ENCODE results near the gene EIF2AK3.

Gene EIF2AK3

GRCh38 chr2:88622307-88622706, 5.0 kb downstream of the EIF2AK3 start (continued):
- TF ChIP-seq CREB5 (CRISPR knock-in tag; IDR thresholded peaks at IDR 0.05; ENCODE audit: low read depth) (no peak), CSDC2 (CRISPR knock-in tag; IDR thresholded peaks at IDR 0.05) (no peak)

- ATAC-seq = no peak
- TF ChIP-seq BACH2 (CRISPR knock-in tag; IDR thresholded peaks at IDR 0.05; ENCODE audit: borderline replicate concordance) (no peak), ZNF8 (CRISPR knock-in tag; IDR thresholded peaks at IDR 0.05) (no peak), CSRNP3 (CRISPR knock-in tag; IDR thresholded peaks at IDR 0.05) (no peak), ESRRG (CRISPR knock-in tag; IDR thresholded peaks at IDR 0.05) (no peak), ARNTL (CRISPR knock-in tag; IDR thresholded peaks at IDR 0.05; ENCODE audit: borderline replicate concordance, low read depth) (no peak), SNAI2 (CRISPR knock-in tag; IDR thresholded peaks at IDR 0.05) (no peak), TCF4 (CRISPR knock-in tag; IDR thresholded peaks at IDR 0.05; ENCODE audit: borderline replicate concordance) (no peak), GLIS3 (CRISPR knock-in tag; IDR thresholded peaks at IDR 0.05) (no peak), ZFP30 (CRISPR knock-in tag; IDR thresholded peaks at IDR 0.05) (no peak), ZNF565 (CRISPR knock-in tag; conservative IDR thresholded peaks at IDR 0.05; ENCODE audit: low read depth) (no peak), CSDC2 (CRISPR knock-in tag; IDR thresholded peaks at IDR 0.05) (no peak), TOX (CRISPR knock-in tag; IDR thresholded peaks at IDR 0.05; ENCODE audit: borderline replicate concordance) (no peak), POU6F1 (CRISPR knock-in tag; IDR thresholded peaks at IDR 0.05; ENCODE audit: borderline replicate concordance, low read depth) (no peak), PATZ1 (CRISPR knock-in tag; IDR thresholded peaks at IDR 0.05; ENCODE audit: borderline replicate concordance) (no peak), ISL1 (CRISPR knock-in tag; IDR thresholded peaks at IDR 0.05) (no peak)
These were observed 5.8 kb downstream of the EIF2AK3 start for GRCh38 chr2:88621432-88621831.

GRCh38 chr2:88620015-88620414, 7.2 kb downstream of the EIF2AK3 start:
- TF ChIP-seq ZC3H10 (CRISPR knock-in tag; IDR thresholded peaks at IDR 0.05) (no peak), CSRNP3 (CRISPR knock-in tag; IDR thresholded peaks at IDR 0.05) (no peak), TCF4 (CRISPR knock-in tag; IDR thresholded peaks at IDR 0.05; ENCODE audit: borderline replicate concordance) (no peak), CSDC2 (CRISPR knock-in tag; IDR thresholded peaks at IDR 0.05) (no peak), ZFP30 (CRISPR knock-in tag; IDR thresholded peaks at IDR 0.05) (no peak), PATZ1 (CRISPR knock-in tag; IDR thresholded peaks at IDR 0.05; ENCODE audit: borderline replicate concordance) (no peak), ISL1 (CRISPR knock-in tag; IDR thresholded peaks at IDR 0.05) (no peak), ZNF70 (CRISPR knock-in tag; IDR thresholded peaks at IDR 0.05) (no peak), TSHZ2 (CRISPR knock-in tag; IDR thresholded peaks at IDR 0.05) (no peak), GLIS3 (CRISPR knock-in tag; IDR thresholded peaks at IDR 0.05) (no peak), PPARA (CRISPR knock-in tag; IDR thresholded peaks at IDR 0.05; ENCODE audit: borderline replicate concordance) (no peak), TOX (CRISPR knock-in tag; IDR thresholded peaks at IDR 0.05; ENCODE audit: borderline replicate concordance) (no peak), ZNF565 (CRISPR knock-in tag; conservative IDR thresholded peaks at IDR 0.05; ENCODE audit: low read depth) (no peak), BACH2 (CRISPR knock-in tag; IDR thresholded peaks at IDR 0.05; ENCODE audit: borderline replicate concordance) (no peak), CREB5 (CRISPR knock-in tag; IDR thresholded peaks at IDR 0.05; ENCODE audit: low read depth) (no peak)
- no peak for ATAC-seq
